Measurements from ENCODE around the gene LBR.

DNA sequence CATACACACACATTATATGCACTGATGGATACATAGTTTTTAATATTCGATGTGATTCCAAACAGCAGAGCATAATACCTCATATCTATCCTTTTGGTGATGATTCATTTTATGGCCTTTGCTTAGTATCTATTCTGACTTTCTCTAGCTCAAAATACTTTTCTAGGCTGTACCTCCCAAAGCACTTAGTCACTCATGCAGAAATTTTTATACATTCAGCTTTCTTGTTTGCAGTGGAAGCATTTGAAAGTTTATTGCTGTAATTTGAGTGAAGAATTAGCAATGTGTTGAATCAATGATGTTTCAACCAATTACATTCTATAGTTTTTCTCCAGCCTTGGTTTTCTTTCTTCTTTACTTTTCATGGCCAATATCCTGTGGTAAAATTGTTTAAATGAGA, 66.7 kb downstream of the LBR start:
- TF ChIP-seq, protein P1, sequence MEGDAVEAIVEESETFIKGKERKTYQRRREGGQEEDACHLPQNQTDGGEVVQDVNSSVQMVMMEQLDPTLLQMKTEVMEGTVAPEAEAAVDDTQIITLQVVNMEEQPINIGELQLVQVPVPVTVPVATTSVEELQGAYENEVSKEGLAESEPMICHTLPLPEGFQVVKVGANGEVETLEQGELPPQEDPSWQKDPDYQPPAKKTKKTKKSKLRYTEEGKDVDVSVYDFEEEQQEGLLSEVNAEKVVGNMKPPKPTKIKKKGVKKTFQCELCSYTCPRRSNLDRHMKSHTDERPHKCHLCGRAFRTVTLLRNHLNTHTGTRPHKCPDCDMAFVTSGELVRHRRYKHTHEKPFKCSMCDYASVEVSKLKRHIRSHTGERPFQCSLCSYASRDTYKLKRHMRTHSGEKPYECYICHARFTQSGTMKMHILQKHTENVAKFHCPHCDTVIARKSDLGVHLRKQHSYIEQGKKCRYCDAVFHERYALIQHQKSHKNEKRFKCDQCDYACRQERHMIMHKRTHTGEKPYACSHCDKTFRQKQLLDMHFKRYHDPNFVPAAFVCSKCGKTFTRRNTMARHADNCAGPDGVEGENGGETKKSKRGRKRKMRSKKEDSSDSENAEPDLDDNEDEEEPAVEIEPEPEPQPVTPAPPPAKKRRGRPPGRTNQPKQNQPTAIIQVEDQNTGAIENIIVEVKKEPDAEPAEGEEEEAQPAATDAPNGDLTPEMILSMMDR (IDR thresholded peaks at IDR 0.05; ENCODE audit: low read length): no peak
- TF ChIP-seq EZH2 (IDR thresholded peaks at IDR 0.05; ENCODE audit: borderline replicate concordance, low read length): no peak

Data from OCI-LY1 (cell line).